HepG2 (cell line): ENCODE measurements around the gene FBXL7.

Experiments used
- ARID3A ChIP-seq: IDR thresholded peaks from 2 replicates; pipeline ENCODE4 v1.6.1; 2012; ENCODE audit warnings: low read depth, low read length, improper control_type of control experiment
- ESRRA ChIP-seq: sonication (generic); formaldehyde crosslinking; IDR thresholded peaks from 2 replicates; pipeline ENCODE4 v1.5.1; 2020; ENCODE audit warnings: mild to moderate bottlenecking, low read depth, missing genetic modification reagents
- POLR2A ChIP-seq, 2 experiments: IDR thresholded peaks; 2 replicates each; pipeline ENCODE4 v1.6.1; 2011; ENCODE audit warnings: low read depth in 2 of 2, low read length in 2 of 2, mild to moderate bottlenecking in 1 of 2, moderate library complexity in 1 of 2; ENCODE audit not compliant: insufficient read depth in 1 of 2

- no peak for TF ChIP-seq ARID3A
- TF ChIP-seq POLR2A (IDR thresholded peaks at IDR 0.05; ENCODE audit: insufficient read depth in 1 of 2, low read depth in 2 of 2, low read length in 2 of 2), result no peak
- TF ChIP-seq ESRRA (CRISPR knock-in tag), result no peak
Measured at GRCh38 chr5:15520856-15521255, 20.9 kb downstream of the FBXL7 start.
